ENCODE data around the gene NHERF2. TPM values are rescaled to one million over a fixed set of nuclear protein-coding genes. Genes with fewer than 3 reads are reported as not detected.

NHERF2 gene
- total RNA-seq, 4 donors from 2014 or later: 13.8 to 36.5 (median 21.8) TPM

- Histone ChIP-seq H3K4me1 (peaks cover 41% of the 10 kb centered on the region), H3K4me3 (peak overlapping the region; percentile 49), H3K27ac (no peak overlapping the region), H3K36me3 (peaks cover 11% of the 10 kb centered on the region), H3K9me3 (no peaks in the 10 kb centered on the region), H3K27me3 (peaks cover 28% of the 10 kb centered on the region)
- WGBS: 1% methylated on average over 18 of the region's 50 CpGs
- no peak for DNase-seq (ENCODE audit: low spot score in 2 of 2)
- TF ChIP-seq POLR2A (IDR thresholded peaks at IDR 0.05) (no peak), POLR2AphosphoS5 (IDR thresholded peaks at IDR 0.05) (no peak), EP300 (IDR thresholded peaks at IDR 0.05) (no peak), CTCF (IDR thresholded peaks at IDR 0.05) (no peak)
These were observed 36.2 kb upstream of the NHERF2 start for GRCh38 chr16:1990351-1991134.

- Histone ChIP-seq H3K27me3 (peaks cover 28% of the 10 kb centered on the region), H3K27ac (no peak overlapping the region), H3K9me3 (no peaks in the 10 kb centered on the region), H3K4me1 (peaks cover 36% of the 10 kb centered on the region), H3K36me3 (peaks cover 5% of the 10 kb centered on the region), H3K4me3 (peak overlapping the region; percentile 49)
- DNase-seq (ENCODE audit: low spot score in 2 of 2): no peak
- TF ChIP-seq POLR2A (IDR thresholded peaks at IDR 0.05) (no peak), POLR2AphosphoS5 (IDR thresholded peaks at IDR 0.05) (no peak), EP300 (IDR thresholded peaks at IDR 0.05) (no peak), CTCF (IDR thresholded peaks at IDR 0.05) (no peak)
- WGBS: 5% methylated on average over 13 of the region's 18 CpGs
These were observed 35.6 kb upstream of the NHERF2 start for GRCh38 chr16:1991135-1991551.

- 13% methylated on average over 11 of the region's 22 CpGs for WGBS
- Histone ChIP-seq H3K36me3 (peaks cover 1% of the 10 kb centered on the region), H3K4me3 (peak overlapping the region; percentile 49), H3K4me1 (peaks cover 36% of the 10 kb centered on the region), H3K27ac (peak overlapping the region; percentile 35), H3K9me3 (no peaks in the 10 kb centered on the region), H3K27me3 (peaks cover 28% of the 10 kb centered on the region)
- DNase-seq (ENCODE audit: low spot score in 2 of 2): no peak
- TF ChIP-seq EP300 (IDR thresholded peaks at IDR 0.05): no peak
- TF ChIP-seq POLR2AphosphoS5 (IDR thresholded peaks at IDR 0.05): no peak
- no peak for TF ChIP-seq POLR2A (IDR thresholded peaks at IDR 0.05)
- no peak for TF ChIP-seq CTCF (IDR thresholded peaks at IDR 0.05)
These were observed 35.1 kb upstream of the NHERF2 start for GRCh38 chr16:1991588-1991947.

GRCh38 chr16:1991948-1992703 lies 34.6 kb upstream of the NHERF2 start:
- Histone ChIP-seq H3K9me3 (no peaks in the 10 kb centered on the region), H3K27me3 (peaks cover 28% of the 10 kb centered on the region), H3K36me3 (peaks cover 3% of the 10 kb centered on the region), H3K27ac (peak overlapping the region; percentile 35), H3K4me1 (peaks cover 40% of the 10 kb centered on the region), H3K4me3 (peak overlapping the region; percentile 49)
- TF ChIP-seq POLR2AphosphoS5 (IDR thresholded peaks at IDR 0.05): peak in 1 of 3 donors; percentile 39
- TF ChIP-seq CTCF (IDR thresholded peaks at IDR 0.05): no peak
- 8% methylated on average over 9 of the region's 96 CpGs for WGBS
- peak; percentile 97 for DNase-seq (ENCODE audit: low spot score in 2 of 2)

GRCh38 chr16:1992704-1993317 lies 33.9 kb upstream of the NHERF2 start:
- H3K27ac ChIP-seq: no peak overlapping the region
- WGBS: 40% methylated on average over 6 of the region's 50 CpGs
- no peak overlapping the region for H3K4me3 ChIP-seq
- DNase-seq (ENCODE audit: low spot score in 2 of 2): no peak
- H3K36me3 ChIP-seq: peaks cover 9% of the 10 kb centered on the region
- no peak for TF ChIP-seq POLR2AphosphoS5 (IDR thresholded peaks at IDR 0.05)
- TF ChIP-seq CTCF (IDR thresholded peaks at IDR 0.05): no peak
- no peaks in the 10 kb centered on the region for H3K9me3 ChIP-seq
- H3K4me1 ChIP-seq: peaks cover 43% of the 10 kb centered on the region
- H3K27me3 ChIP-seq: peaks cover 28% of the 10 kb centered on the region
